DND-41 (cell line): ENCODE measurements around the gene BCL11B.

Experiments
- CTCF ChIP-seq: IDR thresholded peaks from 2 replicates; pipeline ENCODE4 v1.5.1; 2012; ENCODE audit warnings: borderline replicate concordance, low read length, moderate library complexity, mild to moderate bottlenecking; ENCODE audit not compliant: poor library complexity, severe bottlenecking; ENCODE audit errors: extremely low read depth
- EZH2 ChIP-seq: IDR thresholded peaks from 3 replicates; pipeline ENCODE4 v1.6.1; 2012; ENCODE audit warnings: borderline replicate concordance, low read depth, mild to moderate bottlenecking, moderate library complexity, low read length, inconsistent platforms; ENCODE audit not compliant: severe bottlenecking

- TF ChIP-seq CTCF: no peak
- TF ChIP-seq EZH2: no peak
Observed at GRCh38 chr14:99251721-99252120, 20.3 kb downstream of the BCL11B start.
